ENCODE results near the gene GSDMA.

DNA sequence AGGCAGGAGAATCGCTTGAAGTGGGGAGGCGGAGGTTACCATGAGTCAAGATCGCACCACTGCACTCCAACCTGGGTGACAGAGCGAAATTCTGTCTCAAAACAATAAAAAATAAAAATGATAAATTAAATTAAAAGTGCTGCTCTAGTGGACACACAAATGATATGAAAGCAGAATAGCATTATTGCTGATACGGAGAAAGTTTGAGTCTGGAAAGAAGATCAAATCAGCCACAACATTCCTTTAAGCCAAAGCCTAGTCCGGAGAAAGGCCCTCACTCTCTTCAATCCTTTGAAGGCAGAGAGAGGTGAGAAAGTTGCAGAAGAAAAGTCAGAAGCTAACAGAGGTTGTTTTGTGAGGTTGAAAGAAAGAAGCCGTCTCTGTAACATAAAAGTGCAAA, 37.4 kb downstream of the GSDMA start:
- TF ChIP-seq, protein P1, sequence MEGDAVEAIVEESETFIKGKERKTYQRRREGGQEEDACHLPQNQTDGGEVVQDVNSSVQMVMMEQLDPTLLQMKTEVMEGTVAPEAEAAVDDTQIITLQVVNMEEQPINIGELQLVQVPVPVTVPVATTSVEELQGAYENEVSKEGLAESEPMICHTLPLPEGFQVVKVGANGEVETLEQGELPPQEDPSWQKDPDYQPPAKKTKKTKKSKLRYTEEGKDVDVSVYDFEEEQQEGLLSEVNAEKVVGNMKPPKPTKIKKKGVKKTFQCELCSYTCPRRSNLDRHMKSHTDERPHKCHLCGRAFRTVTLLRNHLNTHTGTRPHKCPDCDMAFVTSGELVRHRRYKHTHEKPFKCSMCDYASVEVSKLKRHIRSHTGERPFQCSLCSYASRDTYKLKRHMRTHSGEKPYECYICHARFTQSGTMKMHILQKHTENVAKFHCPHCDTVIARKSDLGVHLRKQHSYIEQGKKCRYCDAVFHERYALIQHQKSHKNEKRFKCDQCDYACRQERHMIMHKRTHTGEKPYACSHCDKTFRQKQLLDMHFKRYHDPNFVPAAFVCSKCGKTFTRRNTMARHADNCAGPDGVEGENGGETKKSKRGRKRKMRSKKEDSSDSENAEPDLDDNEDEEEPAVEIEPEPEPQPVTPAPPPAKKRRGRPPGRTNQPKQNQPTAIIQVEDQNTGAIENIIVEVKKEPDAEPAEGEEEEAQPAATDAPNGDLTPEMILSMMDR (IDR thresholded peaks at IDR 0.05) = no peak
- TF ChIP-seq EP300 (IDR thresholded peaks at IDR 0.05) (no peak), POLR2AphosphoS5 (IDR thresholded peaks at IDR 0.05) (no peak), POLR2A (IDR thresholded peaks at IDR 0.05; ENCODE audit: low read depth) (no peak)
